ENCODE measurements around the gene SMCO4.
"Not testable (repeated sequence)": the region's sequence is repeated elsewhere in the genome, so short reads cannot be mapped to it uniquely, and the experiment has no call there.

SMCO4 gene

DNA sequence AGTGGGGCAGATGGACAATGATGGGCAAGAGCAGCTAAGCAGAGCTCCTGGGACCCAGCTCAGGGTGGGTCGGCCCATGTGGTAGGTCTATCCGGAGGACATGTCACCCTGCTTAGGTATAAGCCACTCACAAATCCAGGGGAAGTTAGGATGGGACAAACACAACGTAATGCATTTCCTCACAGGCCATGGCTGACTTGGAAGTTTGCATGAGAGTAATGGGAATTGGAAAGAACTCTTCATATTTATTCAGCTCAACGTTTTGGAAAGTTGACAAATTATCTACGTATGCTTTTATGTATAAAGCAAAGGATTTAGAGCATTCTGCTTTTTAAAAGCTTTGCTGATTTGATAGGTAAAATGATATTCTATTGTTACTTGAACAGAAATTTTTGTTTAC is 74.9 kb downstream of the SMCO4 start:
- no peaks in the 10 kb centered on the region for H3K27me3 ChIP-seq (ENCODE audit: low read length)
- H4K20me1 ChIP-seq (ENCODE audit: low read depth, low read length): no peaks in the 10 kb centered on the region
- H3K9me2 ChIP-seq (replicated peaks; ENCODE audit: insufficient read depth, low read length): no peaks in the 10 kb centered on the region
- no peaks in the 10 kb centered on the region for H3F3A ChIP-seq (ENCODE audit: insufficient read depth)
- no peak overlapping the region for H3K27ac ChIP-seq (ENCODE audit: low read depth, low read length)
- no peak overlapping the region for H3K4me2 ChIP-seq (ENCODE audit: low read depth, low read length, poor library complexity, severe bottlenecking)
- H3K79me2 ChIP-seq (ENCODE audit: insufficient read depth, low read length): no peaks in the 10 kb centered on the region
- H3K36me3 ChIP-seq (ENCODE audit: low read length): no peaks in the 10 kb centered on the region
- H3K9ac ChIP-seq (ENCODE audit: low read length): no peak overlapping the region
- no peak overlapping the region for H2AFZ ChIP-seq (ENCODE audit: low read depth, low read length, severe bottlenecking)
- H3K4me3 ChIP-seq (ENCODE audit: insufficient read depth, low read length, poor library complexity, severe bottlenecking): no peak overlapping the region
- H3K9me3 ChIP-seq (ENCODE audit: insufficient read depth, low read length): no peaks in the 10 kb centered on the region
- TF ChIP-seq CTCF (IDR thresholded peaks at IDR 0.05; ENCODE audit: insufficient read depth, low read length, poor library complexity, severe bottlenecking) (no peak), EZH2phosphoT487 (conservative IDR thresholded peaks at IDR 0.05; ENCODE audit: low read length) (no peak)

GRCh38 chr11:93467054-93467453 is 76.1 kb downstream of the SMCO4 start:
- H3K79me2 ChIP-seq (ENCODE audit: insufficient read depth, low read length): no peaks in the 10 kb centered on the region
- H3K27me3 ChIP-seq (ENCODE audit: low read length): no peaks in the 10 kb centered on the region
- TF ChIP-seq CTCF (IDR thresholded peaks at IDR 0.05; ENCODE audit: insufficient read depth, low read length, poor library complexity, severe bottlenecking): no peak
- no peak for TF ChIP-seq EZH2phosphoT487 (conservative IDR thresholded peaks at IDR 0.05; ENCODE audit: low read length)
- no peak overlapping the region for H3K9ac ChIP-seq (ENCODE audit: low read length)
- H3K9me3 ChIP-seq (ENCODE audit: insufficient read depth, low read length): no peaks in the 10 kb centered on the region
- H2AFZ ChIP-seq (ENCODE audit: low read depth, low read length, severe bottlenecking): no peak overlapping the region
- no peaks in the 10 kb centered on the region for H4K20me1 ChIP-seq (ENCODE audit: low read depth, low read length)
- H3F3A ChIP-seq (ENCODE audit: insufficient read depth): no peaks in the 10 kb centered on the region
- H3K27ac ChIP-seq (ENCODE audit: low read depth, low read length): no peak overlapping the region
- no peak overlapping the region for H3K4me2 ChIP-seq (ENCODE audit: low read depth, low read length, poor library complexity, severe bottlenecking)
- no peaks in the 10 kb centered on the region for H3K9me2 ChIP-seq (replicated peaks; ENCODE audit: insufficient read depth, low read length)
- no peaks in the 10 kb centered on the region for H3K36me3 ChIP-seq (ENCODE audit: low read length)
- no peak overlapping the region for H3K4me3 ChIP-seq (ENCODE audit: insufficient read depth, low read length, poor library complexity, severe bottlenecking)

- no peak for TF ChIP-seq EZH2phosphoT487 (conservative IDR thresholded peaks at IDR 0.05; ENCODE audit: low read length)
- TF ChIP-seq CTCF (IDR thresholded peaks at IDR 0.05; ENCODE audit: insufficient read depth, low read length, poor library complexity, severe bottlenecking): no peak
- H3K4me3 ChIP-seq (ENCODE audit: insufficient read depth, low read length, poor library complexity, severe bottlenecking): no peak overlapping the region
- H3K9ac ChIP-seq (ENCODE audit: low read length): no peak overlapping the region
- no peaks in the 10 kb centered on the region for H3K27me3 ChIP-seq (ENCODE audit: low read length)
- H3K79me2 ChIP-seq (ENCODE audit: insufficient read depth, low read length): no peaks in the 10 kb centered on the region
- no peaks in the 10 kb centered on the region for H3F3A ChIP-seq (ENCODE audit: insufficient read depth)
- H3K9me3 ChIP-seq (ENCODE audit: insufficient read depth, low read length): no peaks in the 10 kb centered on the region
- no peaks in the 10 kb centered on the region for H4K20me1 ChIP-seq (ENCODE audit: low read depth, low read length)
- no peak overlapping the region for H2AFZ ChIP-seq (ENCODE audit: low read depth, low read length, severe bottlenecking)
- H3K9me2 ChIP-seq (replicated peaks; ENCODE audit: insufficient read depth, low read length): no peaks in the 10 kb centered on the region
- no peak overlapping the region for H3K27ac ChIP-seq (ENCODE audit: low read depth, low read length)
- no peaks in the 10 kb centered on the region for H3K36me3 ChIP-seq (ENCODE audit: low read length)
- no peak overlapping the region for H3K4me2 ChIP-seq (ENCODE audit: low read depth, low read length, poor library complexity, severe bottlenecking)
Measured at GRCh38 chr11:93464927-93465540, 78.2 kb downstream of the SMCO4 start.

- not testable (repeated sequence) for H3K4me2 ChIP-seq (ENCODE audit: low read depth, low read length, poor library complexity, severe bottlenecking); H3K9me2 ChIP-seq (replicated peaks; ENCODE audit: insufficient read depth, low read length); H3K4me3 ChIP-seq (ENCODE audit: insufficient read depth, low read length, poor library complexity, severe bottlenecking); H3K9me3 ChIP-seq (ENCODE audit: insufficient read depth, low read length); H2AFZ ChIP-seq (ENCODE audit: low read depth, low read length, severe bottlenecking); H4K20me1 ChIP-seq (ENCODE audit: low read depth, low read length); H3K79me2 ChIP-seq (ENCODE audit: insufficient read depth, low read length); H3K27me3 ChIP-seq (ENCODE audit: low read length); H3K27ac ChIP-seq (ENCODE audit: low read depth, low read length); H3K36me3 ChIP-seq (ENCODE audit: low read length); H3K9ac ChIP-seq (ENCODE audit: low read length); H3F3A ChIP-seq (ENCODE audit: insufficient read depth)
Measured at GRCh38 chr11:93463666-93464065, 79.5 kb downstream of the SMCO4 start.

Data from SU-DHL-6 (cell line).